ENCODE measurements around the gene FBXW9. TPM values are rescaled to one million over a fixed set of nuclear protein-coding genes. Genes with fewer than 3 reads are reported as not detected.
"Not testable (repeated sequence)": the region's sequence is repeated elsewhere in the genome, so short reads cannot be mapped to it uniquely, and the experiment has no call there.

Gene FBXW9
- total RNA-seq, 4 donors from 2014 or later, result 9.6 to 13.4 (median 11.9) TPM

DNA sequence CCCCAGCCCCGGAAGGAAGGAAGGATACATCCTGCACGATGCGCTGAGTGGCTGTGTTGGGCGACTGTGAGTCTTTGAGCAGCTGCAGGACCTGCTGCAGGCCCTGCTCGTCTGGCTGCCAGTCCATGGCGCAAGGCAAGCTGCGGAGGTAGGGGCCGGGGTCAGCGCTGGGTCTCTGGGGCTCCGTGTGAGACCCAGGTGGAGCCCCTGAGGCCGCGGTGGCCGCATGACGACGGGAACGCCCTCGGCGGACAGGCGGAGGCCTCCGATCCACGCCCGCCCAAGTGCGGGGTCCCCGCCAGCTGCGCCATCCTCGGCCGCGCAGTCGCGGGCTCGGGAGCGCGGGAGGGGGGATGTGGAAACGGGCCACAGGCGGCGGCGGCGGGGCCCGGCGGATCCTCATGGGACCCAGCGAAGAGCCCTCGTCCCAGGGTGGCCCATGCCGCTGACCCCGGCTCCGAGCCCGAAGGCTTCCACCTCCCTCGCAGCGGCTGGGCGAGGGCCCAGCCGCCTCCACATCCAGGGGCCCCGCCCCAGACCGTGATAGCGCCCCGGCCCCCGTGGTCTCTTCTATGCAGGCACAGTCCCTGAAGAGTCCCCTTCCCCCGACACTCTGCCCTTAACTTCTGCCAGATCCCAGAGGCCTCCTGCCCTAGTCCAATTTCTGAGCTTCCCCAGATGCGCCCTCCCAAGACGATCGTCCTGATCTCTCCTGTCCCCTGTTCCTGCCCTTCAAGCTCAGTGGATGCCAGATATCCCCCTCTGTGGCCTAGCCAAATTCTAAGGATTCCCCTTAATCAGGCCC is 24.6 kb upstream of the FBXW9 start:
- Histone ChIP-seq H3K27ac (peak overlapping the region; percentile 93 to 98 (median 97)), H3K4me1 (peaks cover 15 to 71% (median 22%) of the 10 kb centered on the region in 3 donors), H3K27me3 (no peaks in the 10 kb centered on the region), H3K4me3 (peak overlapping the region; percentile 81 to 91 (median 86)), H3K36me3 (peaks cover 1 to 36% (median 11%) of the 10 kb centered on the region in 3 donors), H3K9me3 (no peaks in the 10 kb centered on the region)
- DNase-seq, result no peak
- WGBS, 2 donors, result 0 to 1% methylated on average over 5 to 21 of the region's 59 CpGs
- no peak for TF ChIP-seq POLR2A (IDR thresholded peaks at IDR 0.05)
- TF ChIP-seq, protein P1, sequence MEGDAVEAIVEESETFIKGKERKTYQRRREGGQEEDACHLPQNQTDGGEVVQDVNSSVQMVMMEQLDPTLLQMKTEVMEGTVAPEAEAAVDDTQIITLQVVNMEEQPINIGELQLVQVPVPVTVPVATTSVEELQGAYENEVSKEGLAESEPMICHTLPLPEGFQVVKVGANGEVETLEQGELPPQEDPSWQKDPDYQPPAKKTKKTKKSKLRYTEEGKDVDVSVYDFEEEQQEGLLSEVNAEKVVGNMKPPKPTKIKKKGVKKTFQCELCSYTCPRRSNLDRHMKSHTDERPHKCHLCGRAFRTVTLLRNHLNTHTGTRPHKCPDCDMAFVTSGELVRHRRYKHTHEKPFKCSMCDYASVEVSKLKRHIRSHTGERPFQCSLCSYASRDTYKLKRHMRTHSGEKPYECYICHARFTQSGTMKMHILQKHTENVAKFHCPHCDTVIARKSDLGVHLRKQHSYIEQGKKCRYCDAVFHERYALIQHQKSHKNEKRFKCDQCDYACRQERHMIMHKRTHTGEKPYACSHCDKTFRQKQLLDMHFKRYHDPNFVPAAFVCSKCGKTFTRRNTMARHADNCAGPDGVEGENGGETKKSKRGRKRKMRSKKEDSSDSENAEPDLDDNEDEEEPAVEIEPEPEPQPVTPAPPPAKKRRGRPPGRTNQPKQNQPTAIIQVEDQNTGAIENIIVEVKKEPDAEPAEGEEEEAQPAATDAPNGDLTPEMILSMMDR (IDR thresholded peaks at IDR 0.05), result no peak
- intact Hi-C loops (cut with DNase I), result no loop called here

DNA sequence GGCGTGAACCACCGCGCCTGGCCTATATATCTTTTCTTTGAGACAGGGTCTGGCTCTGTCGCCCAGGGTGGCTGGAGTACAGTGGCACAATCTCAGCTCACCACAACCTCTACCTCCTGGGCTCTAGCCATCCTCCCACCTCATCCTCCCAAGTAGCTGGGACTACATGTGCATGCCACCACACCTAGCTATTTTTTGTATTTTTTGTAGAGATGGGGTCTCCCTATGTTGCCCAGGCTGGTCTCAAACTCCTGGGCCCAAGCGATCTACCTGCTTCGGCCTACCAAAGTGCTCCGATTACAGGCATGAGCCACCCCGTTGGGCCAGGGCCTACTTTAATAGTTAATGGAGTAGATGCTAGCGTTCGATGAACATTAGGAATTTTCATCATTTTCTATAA is 23.9 kb upstream of the FBXW9 start:
- Histone ChIP-seq H3K27me3 (no peaks in the 10 kb centered on the region), H3K36me3 (peaks cover 9 to 43% (median 19%) of the 10 kb centered on the region in 3 donors), H3K27ac (peak overlapping the region; percentile 93 to 98 (median 97)), H3K4me1 (peaks cover 15 to 71% (median 22%) of the 10 kb centered on the region in 3 donors), H3K9me3 (no peaks in the 10 kb centered on the region), H3K4me3 (peak overlapping the region in 3 of 4 donors; percentile 81 to 91 (median 85))
- TF ChIP-seq, protein P1 (IDR thresholded peaks at IDR 0.05), result no peak
- TF ChIP-seq POLR2A (IDR thresholded peaks at IDR 0.05), result no peak
- WGBS, 2 donors, result 83 to 87% methylated on average over 9 to 10 of the region's 10 CpGs
- intact Hi-C loops (cut with DNase I), result no loop called here
- no peak for DNase-seq

DNA sequence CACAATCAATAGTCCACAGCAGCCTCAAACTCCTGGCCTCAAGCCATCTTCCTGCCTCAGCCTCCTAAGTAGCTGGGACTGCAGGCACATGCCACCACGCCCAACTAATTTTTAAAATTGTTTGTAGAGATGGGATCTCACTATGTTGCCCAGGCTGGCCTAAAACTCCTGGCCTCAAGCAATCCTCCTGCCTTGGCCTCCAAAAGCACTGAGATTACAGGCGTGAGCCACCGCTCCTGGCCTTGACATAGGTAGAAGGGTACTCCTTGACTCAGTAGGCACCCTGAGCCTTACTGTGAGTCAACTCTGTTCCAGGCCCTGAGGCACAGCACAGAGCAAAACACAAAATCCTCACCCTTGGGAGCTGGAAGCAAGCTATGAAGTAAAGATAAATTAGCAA is 19.5 kb upstream of the FBXW9 start:
- Histone ChIP-seq H3K27me3 (no peaks in the 10 kb centered on the region), H3K4me3 (no peak overlapping the region), H3K9me3 (no peaks in the 10 kb centered on the region), H3K4me1 (peaks cover 4 to 44% (median 10%) of the 10 kb centered on the region in 3 donors), H3K36me3 (peaks cover 35 to 86% (median 43%) of the 10 kb centered on the region in 3 donors), H3K27ac (no peak overlapping the region)
- no peak for TF ChIP-seq POLR2A (IDR thresholded peaks at IDR 0.05)
- TF ChIP-seq, protein P1 (IDR thresholded peaks at IDR 0.05), result no peak
- no peak for DNase-seq
- 86 to 100% methylated on average over 1 to 3 of the region's 3 CpGs for WGBS, 2 donors
- intact Hi-C loops (cut with DNase I), result loop anchor here (10.0 kb wide), 1 partner anchor 89 kb away; the partner anchor contains the start of genes PRDX2, RNASEH2A and THSD8

DNA sequence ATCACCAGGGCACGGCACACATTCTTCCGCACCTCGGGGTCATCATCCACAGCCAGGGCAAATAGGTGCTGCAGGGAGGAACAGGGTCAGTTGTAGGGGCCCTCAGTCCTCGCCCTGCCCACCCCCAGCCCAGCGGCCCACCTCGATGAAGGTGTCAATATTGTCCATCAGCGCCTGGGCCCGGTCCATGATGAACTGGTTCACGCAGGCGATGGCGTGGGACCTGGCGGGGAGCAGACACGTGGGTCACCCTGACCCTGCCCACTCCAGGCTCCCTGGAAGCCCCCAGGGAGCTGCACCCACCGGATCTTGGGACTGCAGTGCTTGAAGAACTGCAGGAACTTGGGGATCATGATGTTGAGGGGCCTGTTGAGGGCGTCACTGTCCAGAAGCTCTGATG is 18.7 kb upstream of the FBXW9 start:
- H3K27ac ChIP-seq, result no peak overlapping the region
- no peak overlapping the region for H3K4me3 ChIP-seq
- no peaks in the 10 kb centered on the region for H3K9me3 ChIP-seq
- H3K4me1 ChIP-seq, result peaks cover 0 to 36% (median 2%) of the 10 kb centered on the region in 3 donors
- WGBS, 2 donors, result 88 to 100% methylated on average over 1 to 3 of the region's 15 CpGs
- H3K36me3 ChIP-seq, result peaks cover 39 to 94% (median 50%) of the 10 kb centered on the region in 3 donors
- H3K27me3 ChIP-seq, result no peaks in the 10 kb centered on the region
- no peak for DNase-seq
- intact Hi-C loops (cut with DNase I), result loop anchor here (10.0 kb wide), 1 partner anchor 90 kb away; the partner anchor contains the start of genes PRDX2, RNASEH2A and THSD8
- TF ChIP-seq, protein P1 (IDR thresholded peaks at IDR 0.05), result no peak
- no peak for TF ChIP-seq POLR2A (IDR thresholded peaks at IDR 0.05)

DNA sequence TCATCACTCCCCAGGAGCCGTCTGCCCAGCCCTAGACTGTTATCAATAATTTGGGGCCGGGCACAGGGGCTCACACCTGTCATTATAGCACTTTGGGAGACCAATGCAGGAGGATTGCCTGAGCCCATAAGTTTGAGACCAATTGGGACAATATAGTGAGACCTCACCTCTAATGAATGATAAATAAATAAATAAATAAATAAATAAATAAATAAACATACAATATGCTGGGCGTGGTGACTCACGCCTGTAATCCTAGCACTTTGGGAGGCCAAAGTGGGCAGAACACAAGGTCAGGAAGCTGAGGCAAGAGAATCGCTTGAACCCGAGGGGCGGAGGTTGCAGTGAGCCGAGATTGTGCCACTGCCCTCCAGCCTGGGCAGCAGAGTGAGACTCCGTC is 16.9 kb upstream of the FBXW9 start:
- intact Hi-C loops (cut with DNase I), result loop anchor here (10.0 kb wide), 1 partner anchor 91 kb away; the partner anchor contains the start of genes PRDX2, RNASEH2A and THSD8
- 87 to 93% methylated on average over 7 to 8 of the region's 9 CpGs for WGBS, 2 donors

More for the DNA sequence above, 16.9 kb upstream of the FBXW9 start:
- not testable (repeated sequence) for H3K27ac ChIP-seq, H3K9me3 ChIP-seq, H3K27me3 ChIP-seq, DNase-seq, H3K4me3 ChIP-seq
- Histone ChIP-seq H3K4me1 (peaks cover 0 to 18% (median 0%) of the 10 kb centered on the region in 3 donors), H3K36me3 (peaks cover 51 to 99% (median 64%) of the 10 kb centered on the region in 3 donors)
